ENCODE results near the gene PRSS1.

Gene PRSS1

DNA sequence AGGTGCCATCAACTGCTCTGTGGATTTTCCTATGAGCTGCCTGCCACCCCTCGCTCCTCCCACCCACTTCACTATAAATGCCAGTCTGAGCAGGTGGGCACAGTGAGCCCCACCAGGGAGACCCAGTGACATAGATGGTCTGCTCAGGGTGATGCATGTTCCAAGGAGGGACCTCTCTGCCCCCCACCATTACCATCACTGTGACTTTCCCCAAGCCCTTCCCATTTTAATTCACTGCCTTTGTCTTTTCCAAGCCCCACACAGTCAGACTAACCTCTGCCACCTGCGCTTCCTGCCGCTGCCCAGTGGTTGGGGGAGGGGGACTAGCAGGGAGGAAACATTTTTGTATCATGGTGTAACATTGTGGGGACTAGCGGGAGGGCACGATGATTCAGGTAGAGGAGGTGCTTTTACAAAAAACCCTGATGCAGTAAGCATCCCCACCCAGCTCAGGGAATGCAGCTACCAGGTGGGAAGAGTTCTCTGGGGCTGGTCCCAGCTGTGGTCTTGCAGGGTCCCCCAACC, 46.1 kb downstream of the PRSS1 start:
- no peak for DNase-seq (ENCODE audit: low spot score)

DNA sequence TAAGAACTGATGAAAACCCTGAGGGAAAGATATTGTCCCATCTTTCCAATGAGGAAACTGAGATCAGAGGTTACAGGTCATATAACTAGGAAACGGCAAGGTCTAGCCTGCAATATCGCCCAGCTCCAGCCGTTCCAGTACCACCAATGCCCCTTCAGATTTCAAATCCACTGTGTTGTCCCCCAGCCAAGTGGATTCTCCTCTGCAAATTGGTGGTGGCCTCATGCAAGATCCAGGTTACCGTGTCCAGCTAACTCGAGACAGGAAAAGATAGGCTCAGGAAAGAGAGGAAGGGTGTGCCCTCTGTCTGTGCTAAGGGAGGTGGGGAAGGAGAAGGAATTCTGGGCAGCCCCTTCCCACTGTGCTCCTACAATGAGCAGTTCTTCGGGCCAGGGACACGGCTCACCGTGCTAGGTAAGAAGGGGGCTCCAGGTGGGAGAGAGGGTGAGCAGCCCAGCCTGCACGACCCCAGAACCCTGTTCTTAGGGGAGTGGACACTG, 46.8 kb downstream of the PRSS1 start:
- DNase-seq (ENCODE audit: low spot score) = no peak

DNA sequence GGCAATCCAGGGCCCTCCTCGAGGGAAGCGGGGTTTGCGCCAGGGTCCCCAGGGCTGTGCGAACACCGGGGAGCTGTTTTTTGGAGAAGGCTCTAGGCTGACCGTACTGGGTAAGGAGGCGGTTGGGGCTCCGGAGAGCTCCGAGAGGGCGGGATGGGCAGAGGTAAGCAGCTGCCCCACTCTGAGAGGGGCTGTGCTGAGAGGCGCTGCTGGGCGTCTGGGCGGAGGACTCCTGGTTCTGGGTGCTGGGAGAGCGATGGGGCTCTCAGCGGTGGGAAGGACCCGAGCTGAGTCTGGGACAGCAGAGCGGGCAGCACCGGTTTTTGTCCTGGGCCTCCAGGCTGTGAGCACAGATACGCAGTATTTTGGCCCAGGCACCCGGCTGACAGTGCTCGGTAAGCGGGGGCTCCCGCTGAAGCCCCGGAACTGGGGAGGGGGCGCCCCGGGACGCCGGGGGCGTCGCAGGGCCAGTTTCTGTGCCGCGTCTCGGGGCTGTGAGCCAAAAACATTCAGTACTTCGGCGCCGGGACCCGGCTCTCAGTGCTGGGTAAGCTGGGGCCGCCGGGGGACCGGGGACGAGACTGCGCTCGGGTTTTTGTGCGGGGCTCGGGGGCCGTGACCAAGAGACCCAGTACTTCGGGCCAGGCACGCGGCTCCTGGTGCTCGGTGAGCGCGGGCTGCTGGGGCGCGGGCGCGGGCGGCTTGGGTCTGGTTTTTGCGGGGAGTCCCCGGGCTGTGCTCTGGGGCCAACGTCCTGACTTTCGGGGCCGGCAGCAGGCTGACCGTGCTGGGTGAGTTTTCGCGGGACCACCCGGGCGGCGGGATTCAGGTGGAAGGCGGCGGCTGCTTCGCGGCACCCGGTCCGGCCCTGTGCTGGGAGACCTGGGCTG, 47.5 kb downstream of the PRSS1 start:
- no peak for DNase-seq (ENCODE audit: low spot score)

DNA sequence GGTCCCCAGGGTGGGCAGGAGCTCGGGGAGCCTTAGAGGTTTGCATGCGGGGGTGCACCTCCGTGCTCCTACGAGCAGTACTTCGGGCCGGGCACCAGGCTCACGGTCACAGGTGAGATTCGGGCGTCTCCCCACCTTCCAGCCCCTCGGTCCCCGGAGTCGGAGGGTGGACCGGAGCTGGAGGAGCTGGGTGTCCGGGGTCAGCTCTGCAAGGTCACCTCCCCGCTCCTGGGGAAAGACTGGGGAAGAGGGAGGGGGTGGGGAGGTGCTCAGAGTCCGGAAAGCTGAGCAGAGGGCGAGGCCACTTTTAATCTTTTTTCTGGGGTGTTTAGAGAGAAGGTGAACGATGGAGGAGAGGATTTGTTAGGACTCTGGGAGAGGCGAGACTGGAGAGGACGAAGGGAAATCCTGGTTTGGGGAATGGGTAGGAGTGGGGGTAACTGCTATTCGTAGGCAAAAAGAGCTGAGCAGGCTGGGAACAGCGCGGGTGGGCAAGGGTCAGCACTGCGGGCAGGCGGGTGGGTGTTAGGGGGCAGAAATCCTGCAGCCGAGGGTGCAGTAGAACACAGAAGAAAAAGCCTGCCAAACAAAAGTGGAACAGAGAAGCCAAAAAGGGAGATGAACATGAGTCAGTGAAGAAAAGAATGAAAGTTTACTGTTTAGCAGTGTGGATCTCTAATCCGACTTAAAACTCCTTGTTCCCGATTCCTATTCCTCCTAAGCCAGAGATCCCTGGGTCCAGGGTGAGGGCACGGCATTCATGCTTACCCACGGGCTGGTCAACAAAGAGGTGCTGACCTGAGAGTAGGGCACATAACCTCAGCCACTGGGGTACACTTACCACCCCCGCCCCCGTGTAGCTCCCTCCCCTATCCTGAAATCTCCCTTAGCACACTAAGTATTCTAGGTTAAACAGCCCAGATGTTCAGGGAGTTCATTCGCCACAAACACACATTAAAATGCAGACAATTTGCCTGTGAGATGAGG, 48.4 kb downstream of the PRSS1 start:
- no peak for DNase-seq (ENCODE audit: low spot score)

DNA sequence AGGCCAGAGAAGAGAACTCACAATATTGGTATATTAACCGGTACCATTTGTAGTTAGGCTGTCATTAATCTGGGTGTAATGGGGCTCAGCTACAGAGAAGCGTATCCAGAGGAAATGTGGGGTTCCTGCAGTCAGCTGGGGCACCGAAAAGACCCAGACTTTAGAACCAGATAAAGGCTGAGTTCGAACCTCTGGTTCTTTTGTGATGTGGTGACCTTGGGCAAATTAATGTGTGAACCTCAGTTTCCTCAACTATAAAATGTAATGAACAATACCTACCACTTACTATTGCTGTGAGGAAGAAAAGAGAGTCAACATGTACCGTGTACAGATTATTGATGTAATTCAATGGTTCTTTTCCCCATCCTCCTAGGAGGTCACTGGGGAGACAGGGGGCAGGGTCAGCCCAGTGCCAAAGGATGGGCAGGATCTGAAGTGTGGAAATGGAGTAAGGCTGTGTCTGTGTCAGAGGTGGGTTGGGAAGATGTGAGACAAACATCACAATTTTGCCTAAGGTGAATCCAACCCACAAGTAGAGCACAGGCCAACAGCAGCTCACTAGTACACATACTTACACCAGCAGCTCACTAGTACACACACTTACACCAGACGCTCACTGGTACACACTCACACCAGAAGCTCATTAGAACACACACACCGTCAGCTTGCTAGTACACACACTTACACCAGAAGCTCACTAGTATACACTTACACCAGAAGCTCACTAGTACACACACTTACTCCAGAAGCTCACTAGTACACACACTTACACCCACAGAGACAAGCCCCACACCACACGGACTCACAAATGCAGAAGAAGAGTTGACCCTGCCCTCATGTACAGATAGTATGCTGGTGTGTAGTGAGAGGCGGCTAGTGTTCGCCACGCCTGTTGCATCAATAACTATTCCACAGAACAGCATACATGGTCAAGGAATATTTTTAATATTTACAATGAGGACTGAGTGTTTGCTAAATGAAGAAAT, 49.5 kb downstream of the PRSS1 start:
- no peak for DNase-seq (ENCODE audit: low spot score)

DNA sequence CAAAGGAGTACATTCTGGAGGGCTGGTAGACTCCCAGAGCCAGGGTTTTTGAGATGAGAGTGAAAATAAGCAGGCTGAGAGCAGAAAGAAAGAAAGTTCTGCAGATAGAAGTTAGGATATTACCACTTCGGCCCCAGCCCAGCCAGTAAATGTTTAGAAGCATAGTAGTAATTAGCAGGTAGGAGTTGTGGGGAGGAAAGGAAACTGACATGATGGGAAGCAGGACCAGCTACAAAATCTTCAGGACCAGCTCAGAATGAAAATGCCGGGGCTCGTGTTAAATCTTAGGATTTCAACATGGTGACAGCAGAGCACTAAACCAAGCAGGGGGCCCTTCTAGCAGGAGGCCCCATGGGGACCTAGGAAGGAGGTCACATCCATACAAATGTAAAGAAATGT, 50.2 kb downstream of the PRSS1 start:
- no peak for DNase-seq (ENCODE audit: low spot score)

DNA sequence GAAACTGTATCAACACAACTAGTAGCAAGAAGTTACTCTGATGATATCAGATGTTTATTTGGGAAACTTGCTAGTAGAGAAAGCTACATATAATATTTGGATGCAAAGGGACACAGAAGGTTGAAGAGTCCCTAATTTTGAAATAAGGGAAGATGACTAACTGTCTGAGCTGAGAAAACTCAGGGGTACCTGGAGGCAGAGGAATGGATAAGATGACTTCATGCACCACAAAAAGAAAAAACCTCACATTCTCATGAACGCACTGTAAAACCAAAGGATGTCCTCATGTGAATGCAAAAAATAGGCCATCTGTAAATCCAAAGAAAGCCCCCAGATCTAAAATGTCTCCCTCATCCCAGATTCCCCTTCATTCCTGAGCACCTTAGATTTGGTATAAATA, 50.8 kb downstream of the PRSS1 start:
- no peak for DNase-seq (ENCODE audit: low spot score)

DNA sequence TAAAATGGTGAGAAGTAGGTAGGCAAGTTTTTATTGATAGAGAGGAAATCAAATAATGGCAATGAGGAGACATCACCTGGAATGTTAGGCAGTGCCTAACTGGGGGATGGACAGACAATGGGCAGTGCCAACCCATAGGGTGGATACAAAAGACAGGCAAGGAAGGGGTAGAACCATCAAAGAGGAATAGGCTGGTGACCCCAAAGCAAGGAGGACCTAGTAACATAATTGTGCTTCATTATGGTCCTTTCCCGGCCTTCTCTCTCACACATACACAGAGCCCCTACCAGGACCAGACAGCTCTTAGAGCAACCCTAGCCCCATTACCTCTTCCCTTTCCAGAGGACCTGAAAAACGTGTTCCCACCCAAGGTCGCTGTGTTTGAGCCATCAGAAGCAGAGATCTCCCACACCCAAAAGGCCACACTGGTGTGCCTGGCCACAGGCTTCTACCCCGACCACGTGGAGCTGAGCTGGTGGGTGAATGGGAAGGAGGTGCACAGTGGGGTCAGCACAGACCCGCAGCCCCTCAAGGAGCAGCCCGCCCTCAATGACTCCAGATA, 51.5 kb downstream of the PRSS1 start:
- no peak for DNase-seq (ENCODE audit: low spot score)

DNA sequence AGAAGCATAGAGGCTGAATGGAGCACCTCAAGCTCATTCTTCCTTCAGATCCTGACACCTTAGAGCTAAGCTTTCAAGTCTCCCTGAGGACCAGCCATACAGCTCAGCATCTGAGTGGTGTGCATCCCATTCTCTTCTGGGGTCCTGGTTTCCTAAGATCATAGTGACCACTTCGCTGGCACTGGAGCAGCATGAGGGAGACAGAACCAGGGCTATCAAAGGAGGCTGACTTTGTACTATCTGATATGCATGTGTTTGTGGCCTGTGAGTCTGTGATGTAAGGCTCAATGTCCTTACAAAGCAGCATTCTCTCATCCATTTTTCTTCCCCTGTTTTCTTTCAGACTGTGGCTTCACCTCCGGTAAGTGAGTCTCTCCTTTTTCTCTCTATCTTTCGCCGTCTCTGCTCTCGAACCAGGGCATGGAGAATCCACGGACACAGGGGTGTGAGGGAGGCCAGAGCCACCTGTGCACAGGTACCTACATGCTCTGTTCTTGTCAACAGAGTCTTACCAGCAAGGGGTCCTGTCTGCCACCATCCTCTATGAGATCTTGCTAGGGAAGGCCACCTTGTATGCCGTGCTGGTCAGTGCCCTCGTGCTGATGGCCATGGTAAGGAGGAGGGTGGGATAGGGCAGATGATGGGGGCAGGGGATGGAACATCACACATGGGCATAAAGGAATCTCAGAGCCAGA, 52.5 kb downstream of the PRSS1 start:
- DNase-seq (ENCODE audit: low spot score) = no peak

DNA sequence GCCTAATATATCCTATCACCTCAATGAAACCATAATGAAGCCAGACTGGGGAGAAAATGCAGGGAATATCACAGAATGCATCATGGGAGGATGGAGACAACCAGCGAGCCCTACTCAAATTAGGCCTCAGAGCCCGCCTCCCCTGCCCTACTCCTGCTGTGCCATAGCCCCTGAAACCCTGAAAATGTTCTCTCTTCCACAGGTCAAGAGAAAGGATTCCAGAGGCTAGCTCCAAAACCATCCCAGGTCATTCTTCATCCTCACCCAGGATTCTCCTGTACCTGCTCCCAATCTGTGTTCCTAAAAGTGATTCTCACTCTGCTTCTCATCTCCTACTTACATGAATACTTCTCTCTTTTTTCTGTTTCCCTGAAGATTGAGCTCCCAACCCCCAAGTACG, 53.0 kb downstream of the PRSS1 start:
- no peak for DNase-seq (ENCODE audit: low spot score)
